GM13977 (cell line): ENCODE measurements around the gene PADI1.

ENCODE experiments used
- DNase-seq: peaks from one replicate; pipeline ENCODE4 v3.0.0; 2012; ENCODE audit warnings: low spot score
- in situ Hi-C: fragments of 300-500 bp; cut with MboI; formaldehyde crosslinking; loops from one replicate; pipeline ENCODE4 v1.12.0; 2022; ENCODE audit warnings: low sequenced_read_pairs, low pct_unique_long_range_greater_than_20kb, mixed read lengths, inconsistent platforms; ENCODE audit not compliant: unreplicated experiment
- TF ChIP-seq, protein P1 (sequence below): IDR thresholded peaks from 2 replicates; pipeline ENCODE4 v1.5.1; 2012; ENCODE audit warnings: mild to moderate bottlenecking, control low read depth; ENCODE audit not compliant: insufficient read depth; ENCODE audit errors: extremely low read depth, missing control alignments

PADI1 gene

DNA sequence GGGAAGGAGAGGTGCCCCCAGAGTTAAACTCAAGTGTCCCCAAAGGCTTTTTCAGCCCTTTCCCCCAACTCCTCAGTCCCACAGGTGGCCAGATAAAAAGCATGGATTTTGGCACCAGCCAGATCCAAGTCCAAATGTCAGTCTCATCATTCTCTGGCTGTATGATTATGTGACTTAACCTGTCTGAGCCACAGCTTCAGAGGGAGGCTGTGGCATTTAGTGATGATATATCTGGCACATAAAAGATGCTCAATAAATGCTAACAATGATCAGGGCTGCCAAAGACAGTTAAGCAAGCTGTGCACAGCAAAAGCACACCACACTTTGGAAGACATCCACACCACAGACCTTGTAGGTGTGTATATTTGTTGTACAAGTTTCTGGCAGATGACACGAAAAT is 38.3 kb downstream of the PADI1 start:
- TF ChIP-seq, protein P1, sequence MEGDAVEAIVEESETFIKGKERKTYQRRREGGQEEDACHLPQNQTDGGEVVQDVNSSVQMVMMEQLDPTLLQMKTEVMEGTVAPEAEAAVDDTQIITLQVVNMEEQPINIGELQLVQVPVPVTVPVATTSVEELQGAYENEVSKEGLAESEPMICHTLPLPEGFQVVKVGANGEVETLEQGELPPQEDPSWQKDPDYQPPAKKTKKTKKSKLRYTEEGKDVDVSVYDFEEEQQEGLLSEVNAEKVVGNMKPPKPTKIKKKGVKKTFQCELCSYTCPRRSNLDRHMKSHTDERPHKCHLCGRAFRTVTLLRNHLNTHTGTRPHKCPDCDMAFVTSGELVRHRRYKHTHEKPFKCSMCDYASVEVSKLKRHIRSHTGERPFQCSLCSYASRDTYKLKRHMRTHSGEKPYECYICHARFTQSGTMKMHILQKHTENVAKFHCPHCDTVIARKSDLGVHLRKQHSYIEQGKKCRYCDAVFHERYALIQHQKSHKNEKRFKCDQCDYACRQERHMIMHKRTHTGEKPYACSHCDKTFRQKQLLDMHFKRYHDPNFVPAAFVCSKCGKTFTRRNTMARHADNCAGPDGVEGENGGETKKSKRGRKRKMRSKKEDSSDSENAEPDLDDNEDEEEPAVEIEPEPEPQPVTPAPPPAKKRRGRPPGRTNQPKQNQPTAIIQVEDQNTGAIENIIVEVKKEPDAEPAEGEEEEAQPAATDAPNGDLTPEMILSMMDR, result no peak
- DNase-seq, result no peak
- in situ Hi-C loops, result loop anchor here (25.0 kb wide), 1 partner anchor 631 kb away; the partner anchor contains the start of gene NBPF1

- in situ Hi-C loops, result loop anchor here (25.0 kb wide), 1 partner anchor 633 kb away; the partner anchor contains the start of gene NBPF1
- DNase-seq, result no peak
- TF ChIP-seq, protein P1, result no peak
These were observed 40.2 kb downstream of the PADI1 start for GRCh38 chr1:17244821-17245740.

- TF ChIP-seq, protein P1, result no peak
- DNase-seq, result no peak
- in situ Hi-C loops, result loop anchor here (25.0 kb wide), 1 partner anchor 634 kb away; the partner anchor contains the start of gene NBPF1
These were observed 40.9 kb downstream of the PADI1 start for GRCh38 chr1:17245816-17246325.

GRCh38 chr1:17246971-17247370 is 42.0 kb downstream of the PADI1 start:
- TF ChIP-seq, protein P1, result no peak
- in situ Hi-C loops, result loop anchor here (25.0 kb wide), 1 partner anchor 635 kb away; the partner anchor contains the start of gene NBPF1
- no peak for DNase-seq

DNA sequence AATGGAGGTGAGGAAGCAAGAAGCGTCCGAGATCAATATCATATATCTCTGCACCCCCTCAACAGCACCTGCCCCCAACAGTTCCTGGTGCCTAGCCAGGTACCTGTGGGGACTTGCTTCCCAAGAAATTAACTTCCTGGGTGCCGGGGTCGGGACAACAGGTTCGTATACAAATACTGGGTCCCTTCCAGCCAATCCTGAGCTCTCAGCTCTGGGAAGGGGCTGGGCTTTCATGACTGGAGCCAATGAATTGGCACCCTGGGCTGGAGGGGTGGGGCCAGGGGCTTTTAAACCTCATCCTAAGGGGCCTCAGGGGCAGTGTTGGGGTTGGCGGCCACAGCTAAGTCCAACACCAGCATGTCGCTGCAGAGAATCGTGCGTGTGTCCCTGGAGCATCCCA is 43.9 kb downstream of the PADI1 start, which contains the start of gene PADI3:
PADI3 (plus strand) TSS at position 318 of the 400 bp plus-strand sequence; CDS start at position 358, 40 bp downstream.
- TF ChIP-seq, protein P1, result no peak
- no peak for DNase-seq
- in situ Hi-C loops, result loop anchor here (25.0 kb wide), 1 partner anchor 636 kb away; the partner anchor contains the start of gene NBPF1

DNA sequence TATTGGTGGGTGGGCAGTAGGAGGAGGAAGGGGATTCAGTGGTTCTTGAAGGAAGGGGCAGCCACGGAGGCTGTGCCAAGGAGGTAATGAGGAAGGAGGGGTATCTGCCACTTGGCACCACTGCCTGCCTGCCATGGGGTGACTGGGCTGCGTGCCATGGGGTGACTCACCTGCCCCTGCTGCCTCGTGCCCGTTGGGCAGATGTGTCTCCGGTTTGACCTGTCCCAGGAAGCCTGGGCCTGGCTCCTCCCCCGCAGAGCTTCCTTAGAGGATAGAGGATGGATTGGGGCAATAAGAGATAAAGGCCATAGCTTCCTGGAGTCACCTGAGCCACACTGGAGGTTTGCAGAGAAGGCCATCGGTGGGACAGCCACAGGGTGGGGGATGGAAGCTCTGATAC is 45.7 kb downstream of the PADI1 start:
- no peak for DNase-seq
- in situ Hi-C loops, result no loop called here
- TF ChIP-seq, protein P1, result no peak
